Measurements from ENCODE around the gene SLC7A6.

- TF ChIP-seq CTCF (IDR thresholded peaks at IDR 0.05 in 2 of 3, conservative IDR thresholded peaks at IDR 0.05 in 1 of 3; ENCODE audit: borderline replicate concordance in 1 of 3, insufficient read depth in 1 of 3, low read depth in 2 of 3, low read length in 2 of 3) (no peak), ATF3 (IDR thresholded peaks at IDR 0.05) (no peak), POLR2AphosphoS5 (IDR thresholded peaks at IDR 0.05; ENCODE audit: low read depth, low read length) (no peak), POLR2A (IDR thresholded peaks at IDR 0.05; ENCODE audit: borderline replicate concordance, extremely low read depth, insufficient read depth, insufficient read length) (no peak), EZH2 (IDR thresholded peaks at IDR 0.05) (no peak), RAD21 (IDR thresholded peaks at IDR 0.05; ENCODE audit: low read depth) (no peak), SRF (IDR thresholded peaks at IDR 0.05; ENCODE audit: low read depth) (no peak), EZH2phosphoT487 (IDR thresholded peaks at IDR 0.05; ENCODE audit: borderline replicate concordance) (no peak), ZNF274 (IDR thresholded peaks at IDR 0.05; ENCODE audit: low read depth, low read length) (no peak), ELF1 (IDR thresholded peaks at IDR 0.05; ENCODE audit: borderline replicate concordance, low read depth) (no peak)
- TF ChIP-seq, protein P1, sequence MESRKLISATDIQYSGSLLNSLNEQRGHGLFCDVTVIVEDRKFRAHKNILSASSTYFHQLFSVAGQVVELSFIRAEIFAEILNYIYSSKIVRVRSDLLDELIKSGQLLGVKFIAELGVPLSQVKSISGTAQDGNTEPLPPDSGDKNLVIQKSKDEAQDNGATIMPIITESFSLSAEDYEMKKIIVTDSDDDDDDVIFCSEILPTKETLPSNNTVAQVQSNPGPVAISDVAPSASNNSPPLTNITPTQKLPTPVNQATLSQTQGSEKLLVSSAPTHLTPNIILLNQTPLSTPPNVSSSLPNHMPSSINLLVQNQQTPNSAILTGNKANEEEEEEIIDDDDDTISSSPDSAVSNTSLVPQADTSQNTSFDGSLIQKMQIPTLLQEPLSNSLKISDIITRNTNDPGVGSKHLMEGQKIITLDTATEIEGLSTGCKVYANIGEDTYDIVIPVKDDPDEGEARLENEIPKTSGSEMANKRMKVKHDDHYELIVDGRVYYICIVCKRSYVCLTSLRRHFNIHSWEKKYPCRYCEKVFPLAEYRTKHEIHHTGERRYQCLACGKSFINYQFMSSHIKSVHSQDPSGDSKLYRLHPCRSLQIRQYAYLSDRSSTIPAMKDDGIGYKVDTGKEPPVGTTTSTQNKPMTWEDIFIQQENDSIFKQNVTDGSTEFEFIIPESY (IDR thresholded peaks at IDR 0.05; ENCODE audit: extremely low read depth, insufficient replicate concordance, low read length), result no peak
Observed at GRCh38 chr16:68273459-68273858, 9.1 kb downstream of the SLC7A6 start.

Data from HCT116 (cell line).